Activated effector memory CD4-positive, alpha-beta T cell treated with Interleukin-2 at 50 U/mL for 16 hours (primary cell): ENCODE results near the gene SOX10.
"Not testable (repeated sequence)": the region's sequence is repeated elsewhere in the genome, so short reads cannot be mapped to it uniquely, and the experiment has no call there.

ENCODE experiments used
- DNase-seq: peaks from one replicate; pipeline ENCODE4 v3.0.0-alpha.2; 2020

Gene SOX10

DNA sequence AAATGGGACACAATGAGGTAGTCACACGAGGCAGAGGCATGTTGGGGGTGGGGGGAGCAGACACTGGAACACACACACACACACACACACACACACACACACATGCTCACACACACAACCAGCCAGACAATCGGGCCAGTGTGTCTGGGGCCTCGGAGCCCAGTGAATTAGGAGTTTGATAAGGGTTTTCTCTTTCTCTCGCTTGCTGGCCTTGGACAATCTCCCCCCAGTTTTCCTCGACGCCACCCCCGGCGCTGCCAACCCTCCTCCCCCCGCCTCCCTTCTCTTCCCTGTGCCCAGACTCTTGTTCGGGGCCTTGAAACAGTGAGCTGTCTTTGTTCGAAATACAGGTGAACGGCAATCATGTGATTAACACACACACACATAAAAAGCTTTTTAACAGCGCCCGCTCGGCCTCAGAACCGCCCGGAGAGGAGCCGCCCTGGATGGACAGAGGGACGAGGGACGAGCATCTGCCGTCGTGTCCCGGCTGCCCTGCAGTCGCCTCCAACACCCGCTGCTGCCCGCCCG, 1.5 kb upstream of the SOX10 start:
- no peak for DNase-seq

DNA sequence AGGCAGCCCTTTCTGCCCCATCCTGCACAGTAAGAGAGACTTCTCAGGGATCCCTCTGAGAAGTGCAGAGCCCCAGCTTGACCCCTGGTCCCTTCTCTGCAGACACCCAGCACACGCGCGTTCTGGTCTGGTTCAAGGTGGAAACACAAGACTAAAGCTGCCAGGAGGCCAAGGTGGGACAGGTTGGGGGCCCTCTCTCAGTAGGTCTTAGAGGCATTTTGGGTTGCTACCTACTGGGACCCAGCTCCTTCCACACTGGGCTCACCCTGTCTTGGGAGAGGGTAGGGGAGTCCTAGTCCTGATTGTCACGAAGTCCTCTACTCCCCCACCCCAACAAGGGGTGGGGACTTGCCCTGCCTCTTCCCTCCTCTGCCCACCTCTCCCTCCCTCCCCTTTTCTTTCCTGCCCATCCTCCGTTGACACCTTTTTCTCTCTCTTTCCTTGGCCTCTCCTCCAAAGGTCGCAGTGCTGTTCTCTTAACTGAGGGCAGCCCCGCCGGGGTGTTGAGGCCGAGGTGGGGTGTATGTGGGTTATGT, 763 bp upstream of the SOX10 start:
- DNase-seq: no peak

DNA sequence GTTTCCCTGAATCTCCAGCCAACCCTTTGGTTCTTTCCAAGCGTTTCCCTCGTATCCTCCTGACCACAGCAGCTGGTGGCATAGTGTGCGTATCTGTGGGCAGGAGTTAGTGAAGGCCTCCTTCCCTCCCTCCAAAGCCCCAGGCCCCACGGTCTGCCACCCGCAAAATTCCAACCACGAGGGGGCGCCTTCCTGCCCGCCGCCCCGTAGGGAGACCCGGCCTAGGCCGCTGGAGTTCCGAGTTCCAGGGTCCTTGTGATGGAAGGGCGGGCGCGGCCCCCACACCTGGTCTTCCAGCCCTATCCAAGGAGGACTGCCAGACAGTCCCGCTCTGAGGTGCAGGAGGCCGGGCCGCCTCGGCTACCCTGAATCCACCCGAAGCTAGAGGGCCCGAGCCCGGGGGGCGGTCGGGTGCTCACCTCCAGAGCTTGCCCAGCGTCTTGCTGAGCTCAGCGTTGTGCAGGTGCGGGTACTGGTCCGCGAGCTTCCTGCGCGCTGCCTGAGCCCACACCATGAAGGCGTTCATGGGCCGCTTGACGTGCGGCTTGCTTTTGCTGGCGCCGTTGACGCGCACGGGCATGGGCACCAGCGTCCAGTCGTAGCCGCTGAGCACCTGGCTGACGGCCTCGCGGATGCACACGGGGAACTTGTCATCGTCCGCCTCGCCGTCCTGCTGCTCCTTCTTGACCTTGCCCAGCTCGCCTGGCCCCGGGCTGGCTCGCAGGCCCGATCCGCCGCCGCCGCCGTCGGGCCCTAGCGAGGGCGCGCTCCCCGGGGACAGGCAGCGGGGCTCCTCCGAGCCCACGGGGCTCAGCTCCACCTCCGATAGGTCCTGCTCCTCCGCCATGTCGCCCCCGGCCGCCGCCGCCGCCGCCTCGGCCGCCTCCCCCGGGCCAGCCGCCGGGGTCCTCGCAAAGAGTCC, 1.2 kb downstream of the SOX10 start:
- DNase-seq: no peak

DNA sequence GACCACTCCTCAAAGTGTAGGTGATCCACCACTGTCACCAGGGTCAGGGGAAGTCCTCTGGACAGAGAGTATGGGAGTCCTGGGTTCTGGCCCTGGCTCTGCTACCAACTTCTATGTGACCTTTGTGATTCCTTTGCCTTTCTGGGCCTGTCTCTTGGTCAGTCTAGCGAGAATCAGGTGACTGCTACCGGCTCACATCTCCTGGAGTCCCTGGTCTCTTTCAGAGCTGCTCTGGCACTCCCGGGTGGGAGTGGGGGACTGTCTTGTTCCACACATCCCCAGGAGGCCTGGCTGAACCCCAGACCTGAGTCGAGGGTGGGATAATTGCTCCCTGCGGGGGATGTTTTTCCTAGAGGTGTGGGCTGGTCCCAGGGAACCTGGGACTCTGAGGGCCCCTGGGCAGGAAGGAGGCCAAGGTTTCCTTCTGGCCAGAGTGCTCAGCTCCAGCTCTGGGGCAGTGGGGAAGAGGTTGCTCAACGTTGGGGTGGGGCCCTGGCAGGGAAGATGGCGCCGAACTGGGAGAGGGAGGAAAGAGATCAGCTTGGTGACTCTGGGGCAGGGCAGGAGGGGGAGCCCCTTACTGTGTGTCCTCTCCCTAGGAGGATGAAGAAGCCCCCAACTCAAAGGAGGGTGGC, 2.1 kb downstream of the SOX10 start:
- DNase-seq: no peak

DNA sequence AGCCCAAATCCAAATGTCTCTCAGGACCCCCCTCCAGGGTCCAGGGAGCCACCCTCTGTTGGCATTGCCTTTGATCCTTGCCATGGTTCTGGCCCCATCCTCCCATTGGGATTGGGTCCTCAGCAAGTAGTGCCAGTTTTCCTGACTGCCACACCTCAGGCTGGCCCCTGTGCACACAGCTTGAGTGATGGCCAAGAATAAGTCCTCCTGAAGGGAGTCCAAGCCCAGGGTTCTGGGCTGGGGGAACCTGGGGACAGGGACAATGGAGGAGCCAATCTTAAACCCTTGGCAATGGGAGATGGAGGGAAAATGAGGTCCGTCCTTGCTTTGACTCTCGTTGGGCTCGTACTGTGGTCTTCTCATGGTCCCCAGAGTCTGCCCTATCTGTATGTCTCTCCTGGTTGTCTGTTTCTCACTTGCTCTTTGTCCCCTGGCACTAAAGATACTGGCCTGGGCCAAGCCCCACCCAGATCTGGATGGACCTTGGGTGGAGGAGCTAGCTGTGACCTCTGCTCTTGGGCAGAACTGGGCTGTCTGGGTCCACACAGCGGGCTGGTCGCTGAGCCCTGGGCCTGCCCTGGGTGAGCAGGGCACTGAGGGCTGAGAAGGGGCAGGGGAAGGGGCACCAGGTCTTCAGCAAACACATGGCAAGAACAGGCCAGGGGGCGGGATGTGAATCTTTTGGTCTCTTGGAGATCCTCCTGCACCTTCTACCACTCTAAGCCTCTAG, 2.9 kb downstream of the SOX10 start:
- no peak for DNase-seq

DNA sequence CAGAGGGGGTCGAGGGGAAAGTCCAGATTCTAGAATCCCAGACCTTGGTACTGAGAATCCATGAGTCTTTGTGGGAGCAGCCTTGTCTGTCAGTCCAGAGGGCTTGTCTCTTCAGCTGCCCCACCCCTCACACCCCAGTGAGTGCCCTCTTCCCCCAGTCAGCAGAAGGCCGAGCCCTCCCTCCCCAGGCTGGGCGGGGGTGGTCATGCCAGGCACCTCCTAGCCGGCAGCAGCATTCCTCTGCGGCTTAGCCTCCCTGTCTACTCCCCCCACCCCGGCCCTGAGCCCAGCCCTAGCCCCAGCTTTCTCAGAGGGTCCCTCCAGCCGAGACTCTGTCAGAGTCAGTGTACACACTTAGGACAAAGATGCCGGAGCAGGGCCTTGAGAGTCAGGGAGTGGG, 4.6 kb downstream of the SOX10 start:
- no peak for DNase-seq

DNA sequence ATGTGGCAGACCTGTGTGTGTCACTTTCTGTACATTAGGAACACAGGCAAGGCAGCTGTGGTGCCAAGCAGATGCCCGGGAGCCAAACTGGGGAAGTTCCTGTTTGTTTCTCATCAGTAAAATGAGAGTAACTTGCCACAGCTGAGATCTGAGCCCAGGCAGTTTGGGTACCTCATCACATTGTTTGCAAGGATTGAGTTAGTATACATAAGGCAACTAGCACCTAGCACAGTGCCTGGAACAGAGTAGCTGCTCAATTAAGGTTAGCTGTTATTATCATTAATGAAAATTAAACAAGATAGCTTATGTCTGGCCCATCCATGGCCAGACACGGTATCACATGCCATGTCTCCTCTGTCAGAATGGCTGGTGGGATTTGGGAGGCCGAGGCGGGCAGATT, 7.8 kb downstream of the SOX10 start:
- no peak for DNase-seq

DNA sequence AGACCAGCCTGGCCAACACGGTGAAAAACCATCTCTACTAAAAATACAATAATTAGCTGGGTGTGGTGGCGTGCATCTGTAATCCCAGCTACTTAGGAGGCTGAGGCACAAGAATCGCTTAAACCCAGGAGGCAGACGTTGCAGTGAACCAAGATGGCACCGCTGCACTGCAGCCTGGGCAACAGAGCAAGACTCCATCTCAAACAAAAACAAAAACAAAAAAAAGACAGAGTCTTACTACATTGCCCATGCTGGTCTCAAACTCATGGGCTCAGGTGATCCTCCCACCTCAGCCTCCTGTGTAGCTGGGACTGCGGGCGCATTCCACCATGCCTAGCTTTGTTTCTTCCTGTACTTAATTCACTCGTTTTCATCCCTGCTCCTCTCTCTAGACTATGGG, 8.3 kb downstream of the SOX10 start:
- DNase-seq: not testable (repeated sequence)

DNA sequence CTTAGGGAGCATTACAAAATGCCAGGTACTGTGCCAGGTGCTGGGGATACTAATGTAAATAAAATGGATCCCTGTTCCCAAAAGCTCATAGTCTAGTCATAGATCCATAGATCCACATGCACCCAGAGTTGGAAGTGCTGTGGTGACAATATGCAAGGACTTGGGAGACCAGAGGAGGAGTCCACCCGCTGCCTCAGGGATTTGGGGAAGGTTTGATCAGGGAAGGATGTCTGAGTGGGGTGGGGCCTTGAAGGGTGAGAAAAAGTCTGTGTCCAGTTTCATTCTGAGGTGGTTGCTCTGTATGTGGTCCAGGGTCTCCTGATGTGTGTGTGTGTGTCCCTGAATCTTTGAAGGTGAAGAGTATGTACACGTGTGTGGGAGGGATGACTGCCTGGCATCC, 9.2 kb downstream of the SOX10 start:
- DNase-seq: no peak

DNA sequence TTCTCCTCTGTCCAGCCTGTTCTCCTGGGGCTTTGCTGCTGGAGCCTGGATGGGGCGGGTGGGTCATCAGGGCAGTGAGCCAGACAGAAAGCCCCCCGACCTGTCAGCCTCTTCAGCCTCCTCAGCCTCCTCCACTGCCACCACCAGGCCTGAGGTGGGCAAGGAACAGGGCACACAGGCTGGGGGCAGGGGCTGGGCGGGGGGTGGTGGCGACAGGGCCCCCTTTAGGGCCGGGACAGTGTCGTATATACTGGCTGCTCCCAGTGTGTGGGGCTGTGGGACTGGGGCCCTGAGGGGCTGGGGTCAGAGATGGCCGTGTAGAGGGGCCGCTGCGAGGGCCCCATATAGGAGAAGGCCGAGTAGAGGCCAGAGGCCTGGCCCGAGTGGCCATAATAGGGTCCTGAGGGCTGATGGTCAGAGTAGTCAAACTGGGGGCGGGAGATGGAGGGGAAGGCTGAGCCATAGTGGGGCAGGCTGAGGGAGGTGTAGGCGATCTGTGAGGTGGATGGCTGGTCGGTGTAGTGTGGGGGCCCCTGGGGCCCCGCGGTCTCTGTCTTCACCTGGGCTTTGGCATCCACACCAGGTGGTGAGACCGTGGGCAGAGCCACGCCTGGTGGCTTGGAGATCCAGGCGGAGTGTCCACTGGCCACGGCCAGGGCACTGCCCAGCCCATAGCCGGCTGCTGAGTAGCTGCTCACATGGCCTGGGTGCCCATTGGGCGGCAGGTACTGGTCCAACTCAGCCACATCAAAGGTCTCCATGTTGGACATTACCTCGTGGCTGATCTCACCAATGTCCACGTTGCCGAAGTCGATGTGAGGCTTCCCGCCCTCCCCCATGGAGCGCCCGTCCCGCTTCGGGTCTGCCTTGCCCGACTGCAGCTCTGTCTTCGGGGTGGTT, 10.8 kb downstream of the SOX10 start:
- no peak for DNase-seq

DNA sequence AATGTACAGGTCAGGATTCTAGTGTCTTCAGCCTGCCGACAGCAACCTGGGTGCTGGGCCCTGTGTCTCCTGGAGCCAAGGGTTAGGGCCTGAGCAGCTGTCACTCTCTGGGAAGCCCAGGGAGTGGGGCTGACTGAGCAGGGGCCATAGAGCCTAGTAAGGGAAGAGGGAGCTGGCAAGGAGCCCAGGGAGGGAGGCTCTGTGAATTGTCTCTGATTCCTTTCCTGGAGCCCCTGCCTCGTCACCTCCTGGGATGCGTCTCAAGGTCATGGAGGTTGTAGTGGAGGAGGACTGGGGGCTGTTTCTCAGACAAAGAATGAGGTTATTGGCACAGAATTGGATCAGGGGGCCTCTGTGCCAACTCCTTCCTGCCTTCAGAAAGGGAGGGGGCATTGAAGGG, 11.8 kb downstream of the SOX10 start:
- no peak for DNase-seq

DNA sequence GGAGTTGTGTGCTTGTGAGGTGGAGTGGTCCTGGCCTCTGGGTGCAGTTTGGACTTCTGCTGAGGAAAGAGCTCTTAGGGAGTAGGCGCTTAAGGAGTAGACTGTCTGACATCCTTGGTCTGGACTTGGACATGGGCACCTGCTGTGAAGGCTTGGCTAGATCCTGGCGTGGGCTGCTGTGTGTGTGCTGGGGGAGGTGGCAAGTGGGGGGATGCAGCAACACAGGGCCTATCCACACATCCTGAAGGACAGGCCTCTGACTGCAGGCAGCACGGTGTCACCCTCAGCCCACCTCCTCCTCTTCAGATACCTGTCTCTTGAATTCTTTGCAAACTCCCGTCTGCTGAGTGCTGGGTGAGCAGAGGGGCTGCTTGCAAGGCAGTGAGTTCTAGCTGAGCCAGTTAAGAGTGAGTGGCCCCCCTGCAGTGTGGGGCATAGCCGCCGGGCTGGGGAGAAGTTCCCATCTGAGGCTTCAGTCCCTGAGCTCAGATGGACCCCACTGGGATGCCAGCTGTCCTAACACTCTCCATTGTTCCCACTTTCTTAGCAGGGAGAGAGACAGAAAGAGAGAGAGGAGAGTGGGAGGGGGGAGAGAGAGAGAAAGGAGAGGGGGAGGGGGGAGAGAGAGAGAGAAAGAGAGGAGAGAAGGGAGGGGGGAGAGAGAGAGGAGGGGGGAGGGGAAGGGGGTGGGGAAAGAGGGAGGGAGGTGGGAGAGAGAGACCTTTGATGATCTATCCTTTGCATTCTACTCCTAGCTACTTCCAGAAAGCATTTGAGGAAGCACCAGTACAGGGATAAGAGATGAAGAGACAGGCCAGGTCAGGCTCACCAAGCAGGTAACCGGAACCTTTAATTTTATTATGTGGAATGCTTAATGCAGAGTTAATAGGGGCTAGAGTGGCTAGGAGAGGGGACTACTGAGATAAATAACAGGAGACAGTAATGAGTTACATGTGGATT, 12.6 kb downstream of the SOX10 start:
- no peak for DNase-seq

DNA sequence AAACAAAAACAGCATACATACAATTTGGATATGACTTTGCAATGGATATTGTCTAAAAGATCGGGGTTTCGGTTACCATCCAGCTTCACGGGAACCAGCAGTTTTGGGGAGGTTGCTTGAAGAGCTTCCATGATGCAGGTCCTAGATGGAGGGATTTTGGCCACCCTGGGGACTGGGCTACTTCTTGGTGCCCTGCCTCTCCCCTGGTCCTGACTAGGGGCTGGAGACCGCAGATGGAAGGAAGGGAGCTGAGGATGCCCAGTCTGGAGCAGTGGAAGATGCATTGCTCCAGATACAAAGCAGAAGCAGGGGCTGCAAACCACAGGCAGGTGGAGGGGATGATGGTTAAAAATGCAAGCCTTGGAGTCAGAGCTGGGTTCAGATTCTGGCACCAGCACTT, 13.5 kb downstream of the SOX10 start:
- no peak for DNase-seq

DNA sequence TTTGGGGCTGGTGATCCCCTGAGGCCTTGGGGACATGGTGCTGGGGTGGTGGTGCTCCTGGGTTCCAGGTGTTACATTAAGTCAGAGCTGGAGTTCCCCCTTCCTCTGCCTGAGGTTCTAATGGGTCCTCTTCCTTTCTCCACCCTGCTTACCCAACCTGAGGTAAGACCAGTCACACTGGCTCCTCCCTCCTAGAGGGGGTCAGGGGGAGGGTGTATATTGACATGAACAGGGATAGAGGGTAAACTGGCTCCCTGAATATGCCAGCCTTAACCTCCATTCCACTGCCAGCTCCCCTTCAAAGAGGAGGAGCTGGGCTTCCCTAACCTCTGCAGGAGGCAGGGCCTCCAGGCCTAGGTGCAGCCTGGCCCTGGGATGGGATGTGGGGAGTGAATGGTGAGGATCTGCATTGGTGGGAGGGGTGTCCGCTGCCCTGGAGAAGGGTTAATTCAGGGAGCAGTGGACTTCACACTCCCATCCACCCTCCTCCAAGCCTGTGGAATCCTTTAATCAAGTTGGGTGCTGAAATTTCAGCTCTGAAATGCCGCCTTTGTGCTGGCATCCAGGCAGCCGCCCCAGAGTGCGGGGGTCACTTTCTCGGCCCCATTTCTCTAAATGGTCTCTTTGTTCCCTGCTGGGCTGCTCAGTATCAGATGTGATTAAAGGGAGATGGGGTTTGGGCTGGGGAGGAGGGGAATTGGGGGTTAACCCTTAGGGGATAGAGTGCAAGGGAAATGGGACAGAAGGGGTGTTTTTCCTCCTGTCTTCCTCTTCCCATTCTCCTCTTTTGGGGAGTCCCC, 15.7 kb downstream of the SOX10 start:
- no peak for DNase-seq

DNA sequence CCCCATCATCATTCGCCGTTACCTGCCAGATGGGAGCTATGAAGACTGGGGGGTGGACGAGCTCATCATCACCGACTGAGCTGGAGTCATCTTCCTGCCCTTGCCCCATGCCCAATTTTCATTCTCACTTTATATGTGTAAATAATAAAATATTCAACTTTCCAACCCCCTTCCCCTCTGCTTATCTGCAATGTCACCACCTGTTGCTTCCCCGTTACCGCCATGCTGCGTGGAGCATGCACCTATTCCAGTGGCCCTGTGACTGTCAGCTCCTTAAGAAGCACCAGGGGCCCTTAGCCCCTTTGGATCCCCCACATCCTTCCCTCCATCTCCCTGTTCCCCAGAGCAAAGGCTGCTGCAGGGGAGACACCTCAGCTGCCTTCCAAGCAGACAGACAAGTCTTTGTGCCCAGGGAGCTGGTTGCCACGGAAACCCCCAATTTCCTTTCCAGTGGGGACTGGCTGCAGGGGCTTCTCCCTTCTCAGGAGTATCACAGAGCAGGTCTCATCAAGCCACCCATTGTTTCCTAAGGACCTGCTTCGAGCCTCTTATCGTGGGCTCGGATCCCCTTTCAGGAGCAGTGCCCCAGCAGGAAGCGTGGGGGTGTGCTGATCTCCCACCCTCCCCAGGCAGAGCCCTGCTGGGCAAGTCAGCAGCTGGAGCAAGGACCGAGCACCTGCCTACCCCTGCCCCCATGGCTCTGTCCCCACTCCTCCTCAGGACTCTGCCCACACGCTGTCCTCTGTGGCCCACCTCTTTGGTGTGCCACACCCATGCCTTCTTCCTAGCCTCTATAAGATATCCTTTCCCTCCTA, 16.5 kb downstream of the SOX10 start:
- DNase-seq: no peak

DNA sequence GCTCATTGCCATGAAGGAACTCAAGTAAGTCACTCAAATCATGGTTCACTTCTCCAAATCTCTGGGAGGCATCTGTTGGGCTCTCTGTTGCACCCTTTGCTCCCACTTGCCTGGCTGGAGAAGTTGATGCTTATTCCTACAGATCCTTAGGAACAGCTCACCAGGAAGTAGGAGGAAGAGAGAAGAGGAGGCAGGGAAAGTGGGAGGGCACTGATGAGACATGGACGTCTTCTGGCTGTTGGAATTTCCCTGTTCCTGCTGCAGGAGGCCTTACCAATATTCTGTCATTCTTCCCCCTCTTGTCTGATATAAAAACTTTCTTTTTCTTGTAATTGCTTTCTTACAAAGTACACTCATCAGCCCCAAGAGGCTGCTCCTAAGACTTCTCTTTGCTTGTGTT, 17.2 kb downstream of the SOX10 start:
- DNase-seq: no peak

DNA sequence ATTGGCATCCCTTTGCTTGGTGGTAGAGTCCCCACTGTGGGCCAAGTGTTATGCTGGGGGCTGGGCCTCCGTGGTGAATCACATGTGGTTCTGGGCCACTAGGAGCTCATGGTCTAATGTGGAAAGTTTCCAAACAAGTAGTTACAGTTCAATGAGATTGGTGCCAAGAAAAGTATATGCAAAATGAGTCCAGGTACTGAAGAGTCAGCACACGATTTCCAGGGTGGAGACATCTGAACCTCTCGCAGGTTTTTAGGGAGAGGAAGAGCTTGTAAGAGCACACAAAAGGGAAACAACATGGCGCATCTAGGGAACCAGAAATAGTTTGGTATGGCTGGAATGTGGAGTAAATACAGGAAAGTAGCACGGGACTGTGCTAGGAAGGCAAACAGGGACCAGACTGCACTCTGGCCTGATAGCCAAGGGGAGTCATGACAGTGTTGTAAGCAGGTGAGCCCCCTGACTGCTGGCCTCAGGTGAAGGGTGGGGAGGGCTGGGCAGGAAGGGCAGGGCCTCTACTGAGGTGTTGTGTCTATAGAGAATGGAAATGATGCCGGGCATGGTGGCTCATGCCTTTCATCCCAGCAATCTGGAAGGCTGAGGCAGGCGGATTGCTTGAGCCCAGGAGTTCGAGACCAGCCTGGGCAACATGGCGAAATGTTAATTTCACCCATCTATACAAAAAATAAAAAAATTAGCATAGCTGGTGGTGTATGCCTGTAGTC, 18.3 kb downstream of the SOX10 start:
- no peak for DNase-seq

DNA sequence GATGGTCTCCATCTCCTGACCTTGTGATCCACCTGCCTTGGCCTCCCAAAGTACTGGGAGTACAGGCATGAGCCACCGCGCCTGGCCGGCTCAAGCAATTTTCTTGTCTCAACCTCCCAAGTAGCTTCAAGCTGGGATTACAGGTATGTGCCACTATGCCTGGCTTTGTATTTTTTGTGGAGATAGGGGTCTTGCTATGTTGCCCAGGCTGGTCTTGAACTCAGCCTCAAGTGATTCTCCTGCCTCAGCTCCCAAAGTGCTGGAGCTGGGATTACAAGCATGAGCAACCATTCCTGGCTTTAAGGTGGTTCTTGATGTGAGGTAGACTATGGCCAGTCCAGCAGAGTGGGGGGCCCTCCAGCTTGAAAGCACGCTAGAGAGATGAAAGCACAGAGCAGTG, 23.3 kb downstream of the SOX10 start:
- DNase-seq: no peak
